Articular chondrocyte of knee joint (primary cell): ENCODE results near the gene LGR5. TPM values are rescaled to one million over a fixed set of nuclear protein-coding genes. Genes with fewer than 3 reads are reported as not detected.

Experiments
- total RNA-seq: library from RNA; depleted of rRNA; stranded (reverse); fragments of >200 nt; gene quantifications from 2 replicates; pipeline ENCODE4 v1.2.3, GENCODE V29; 2012

LGR5 gene
- 22.9 and 37.0 TPM in 2 replicates for total RNA-seq

GRCh38 chr12:71439613-71440344 is at the start of gene LGR5:
TSS of gene LGR5 (plus strand) at chr12:71439798. CDS start at chr12:71440081, 283 bp downstream.

Other genes starting within 250 kb of the LGR5 start
- 59.3 and 66.0 TPM in 2 replicates for gene ZFC3H1, start 224.1 kb downstream of the LGR5 start, total RNA-seq
- gene THAP2, start 224.5 kb downstream of the LGR5 start, total RNA-seq, result 4.3 and 10.6 TPM in 2 replicates
- gene TMEM19, start 246.3 kb downstream of the LGR5 start, total RNA-seq, result 35.5 and 40.5 TPM in 2 replicates